Suprapubic skin (tissue), 3 donors: Measurements from ENCODE around the gene GRB10.

Source experiments
- POLR2AphosphoS5 ChIP-seq, 3 donors: sonication (generic); formaldehyde crosslinking; IDR thresholded peaks; one replicate each; pipeline ENCODE4 v1.6.1; 2017; ENCODE audit warnings: antibody characterized with exemption in 3 of 3
- TF ChIP-seq, protein P1 (sequence below), 2 donors: fragments of 200-600 bp in 1 of 2; fragments of 450-650 bp in 1 of 2; sonication (generic) in 1 of 2; IDR thresholded peaks; one replicate each; pipeline ENCODE4 v1.5.1; 2016 to 2019; ENCODE audit warnings: antibody characterized with exemption in 2 of 2, mild to moderate bottlenecking in 1 of 2, moderate library complexity in 1 of 2

DNA sequence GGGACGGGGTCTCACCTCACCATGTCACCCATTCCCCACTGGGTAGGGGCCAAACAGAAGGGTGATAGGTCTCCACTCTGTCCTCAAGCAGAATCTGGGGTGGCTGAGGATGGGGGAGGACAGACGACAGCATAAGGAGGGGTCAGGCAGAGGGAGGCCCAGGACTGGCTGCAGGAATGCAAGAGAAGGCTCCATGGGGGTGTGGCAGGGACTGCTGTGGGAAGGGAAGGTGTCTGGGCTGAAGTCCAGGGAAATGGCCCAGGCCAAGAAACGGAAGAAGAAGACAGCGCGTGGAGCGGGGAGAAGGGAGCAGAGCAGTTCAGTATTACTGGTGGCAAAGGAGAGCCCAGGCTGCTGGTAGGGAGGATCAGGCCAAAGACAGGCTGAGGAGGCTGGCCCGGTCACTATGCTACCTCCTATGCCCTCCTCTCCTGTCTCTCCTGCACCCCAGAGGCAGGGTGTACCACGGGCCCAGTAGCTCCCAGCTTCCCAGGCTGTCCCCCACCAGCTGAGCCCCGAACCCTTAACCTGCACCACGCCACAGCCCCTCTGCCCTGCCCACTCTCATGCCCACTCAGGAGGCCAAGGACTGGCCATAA lies 60.9 kb downstream of the GRB10 start:
- TF ChIP-seq, protein P1, sequence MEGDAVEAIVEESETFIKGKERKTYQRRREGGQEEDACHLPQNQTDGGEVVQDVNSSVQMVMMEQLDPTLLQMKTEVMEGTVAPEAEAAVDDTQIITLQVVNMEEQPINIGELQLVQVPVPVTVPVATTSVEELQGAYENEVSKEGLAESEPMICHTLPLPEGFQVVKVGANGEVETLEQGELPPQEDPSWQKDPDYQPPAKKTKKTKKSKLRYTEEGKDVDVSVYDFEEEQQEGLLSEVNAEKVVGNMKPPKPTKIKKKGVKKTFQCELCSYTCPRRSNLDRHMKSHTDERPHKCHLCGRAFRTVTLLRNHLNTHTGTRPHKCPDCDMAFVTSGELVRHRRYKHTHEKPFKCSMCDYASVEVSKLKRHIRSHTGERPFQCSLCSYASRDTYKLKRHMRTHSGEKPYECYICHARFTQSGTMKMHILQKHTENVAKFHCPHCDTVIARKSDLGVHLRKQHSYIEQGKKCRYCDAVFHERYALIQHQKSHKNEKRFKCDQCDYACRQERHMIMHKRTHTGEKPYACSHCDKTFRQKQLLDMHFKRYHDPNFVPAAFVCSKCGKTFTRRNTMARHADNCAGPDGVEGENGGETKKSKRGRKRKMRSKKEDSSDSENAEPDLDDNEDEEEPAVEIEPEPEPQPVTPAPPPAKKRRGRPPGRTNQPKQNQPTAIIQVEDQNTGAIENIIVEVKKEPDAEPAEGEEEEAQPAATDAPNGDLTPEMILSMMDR (IDR thresholded peaks at IDR 0.05): no peak
- TF ChIP-seq POLR2AphosphoS5 (IDR thresholded peaks at IDR 0.05): no peak
